Retina (tissue), 1 donor: ENCODE data around the gene SVBP.
"Not testable (repeated sequence)": the region's sequence is repeated elsewhere in the genome, so short reads cannot be mapped to it uniquely, and the experiment has no call there.

ENCODE experiments used
- DNase-seq: peaks from one replicate; pipeline ENCODE4 v3.0.0-alpha.2; 2016

Gene SVBP

GRCh38 chr1:42841010-42841409, 23.8 kb upstream of the SVBP start:
- DNase-seq, result no peak

- DNase-seq, result no peak
These were observed 21.4 kb upstream of the SVBP start for GRCh38 chr1:42838482-42839190.

GRCh38 chr1:42837709-42838108, 20.5 kb upstream of the SVBP start:
- no peak for DNase-seq

DNA sequence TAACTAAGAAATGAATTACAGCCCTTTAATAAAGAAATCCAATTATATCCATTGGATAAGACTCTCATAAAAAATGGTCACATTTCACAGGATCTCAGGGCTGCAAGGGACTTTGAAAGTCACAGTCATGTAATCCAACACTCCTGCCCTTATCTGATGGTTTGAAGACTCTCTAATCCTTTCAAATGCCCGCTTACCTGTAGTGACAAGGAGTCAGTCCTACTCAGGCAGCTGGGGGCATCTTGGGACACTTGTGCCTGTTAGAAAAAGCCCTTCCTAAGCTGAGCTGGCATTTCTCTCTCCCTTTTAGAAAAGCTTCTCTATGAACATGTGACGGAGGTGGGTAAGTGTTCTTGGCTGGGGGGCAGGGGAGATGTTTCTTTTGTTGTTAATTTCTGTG, 18.2 kb upstream of the SVBP start:
- no peak for DNase-seq

DNA sequence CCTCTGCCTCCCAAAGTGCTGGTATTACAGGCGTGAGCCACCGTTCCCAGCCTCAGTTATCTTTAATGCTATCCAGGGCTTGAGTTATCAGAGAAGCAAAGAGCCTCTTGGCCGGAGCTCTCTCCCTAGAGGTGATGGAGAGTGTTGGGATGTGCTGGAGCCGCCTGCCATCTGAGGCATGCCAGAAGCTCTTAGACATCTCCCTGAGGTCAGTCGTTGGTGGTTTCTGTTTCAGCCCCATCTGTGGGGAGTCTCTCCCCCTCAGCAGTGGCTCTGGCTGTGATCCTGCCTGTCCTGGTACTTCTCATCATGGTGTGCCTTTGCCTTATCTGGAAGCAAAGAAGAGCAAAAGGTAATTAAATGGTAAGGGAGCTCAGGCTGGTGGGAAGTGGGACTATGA, 17.6 kb upstream of the SVBP start:
- no peak for DNase-seq

GRCh38 chr1:42833981-42834380, 16.8 kb upstream of the SVBP start:
- no peak for DNase-seq

- no peak for DNase-seq
These were observed 15.5 kb upstream of the SVBP start for GRCh38 chr1:42832641-42833240.

- DNase-seq, result no peak
These were observed 14.1 kb upstream of the SVBP start for GRCh38 chr1:42831273-42831672.

DNA sequence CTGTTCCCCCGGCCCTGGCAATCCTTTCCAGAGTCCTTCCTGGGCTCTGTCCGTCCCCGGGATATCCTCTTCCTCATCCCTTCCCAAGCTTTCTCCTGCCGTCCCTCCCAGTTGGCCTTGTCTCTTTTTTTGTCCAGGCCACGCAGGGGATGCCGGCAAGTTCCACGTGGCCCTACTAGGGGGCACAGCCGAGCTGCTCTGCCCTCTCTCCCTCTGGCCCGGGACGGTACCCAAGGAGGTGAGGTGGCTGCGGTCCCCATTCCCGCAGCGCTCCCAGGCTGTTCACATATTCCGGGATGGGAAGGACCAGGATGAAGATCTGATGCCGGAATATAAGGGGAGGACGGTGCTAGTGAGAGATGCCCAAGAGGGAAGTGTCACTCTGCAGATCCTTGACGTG, 13.4 kb upstream of the SVBP start:
- DNase-seq, result no peak

- no peak for DNase-seq
These were observed 8.0 kb upstream of the SVBP start for GRCh38 chr1:42825036-42825851.

- DNase-seq, result no peak
These were observed 7.4 kb upstream of the SVBP start for GRCh38 chr1:42824481-42825035.

DNA sequence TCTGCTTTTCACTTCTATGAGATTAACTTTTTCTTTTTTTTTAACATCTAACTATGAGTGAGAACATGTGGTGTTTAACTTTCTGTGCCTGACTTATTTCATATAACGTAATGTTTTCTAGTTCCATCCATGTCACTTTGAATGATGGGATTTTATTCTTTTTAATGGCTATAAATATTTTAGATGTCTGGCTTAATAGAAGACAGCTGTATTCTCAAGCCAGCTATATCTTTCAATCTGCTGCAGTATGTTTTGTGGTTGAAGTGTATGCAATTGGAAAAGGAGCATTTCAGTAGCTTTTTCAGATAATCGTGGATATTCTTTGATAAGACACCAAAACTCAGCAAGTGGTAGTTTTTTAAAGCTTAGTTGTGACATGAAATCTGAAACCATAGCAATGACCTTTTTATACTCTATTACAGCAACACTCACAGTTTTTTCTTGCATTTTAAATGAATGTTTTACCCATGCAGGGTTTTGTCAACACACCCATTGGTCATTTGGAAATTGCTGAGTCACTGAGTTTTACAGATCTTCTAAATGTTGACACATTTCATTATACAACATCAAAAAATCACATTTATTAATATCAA, 5.7 kb upstream of the SVBP start:
- DNase-seq, result peak; percentile 24

- no peak for DNase-seq
These were observed 4.5 kb upstream of the SVBP start for GRCh38 chr1:42821690-42822089.

DNA sequence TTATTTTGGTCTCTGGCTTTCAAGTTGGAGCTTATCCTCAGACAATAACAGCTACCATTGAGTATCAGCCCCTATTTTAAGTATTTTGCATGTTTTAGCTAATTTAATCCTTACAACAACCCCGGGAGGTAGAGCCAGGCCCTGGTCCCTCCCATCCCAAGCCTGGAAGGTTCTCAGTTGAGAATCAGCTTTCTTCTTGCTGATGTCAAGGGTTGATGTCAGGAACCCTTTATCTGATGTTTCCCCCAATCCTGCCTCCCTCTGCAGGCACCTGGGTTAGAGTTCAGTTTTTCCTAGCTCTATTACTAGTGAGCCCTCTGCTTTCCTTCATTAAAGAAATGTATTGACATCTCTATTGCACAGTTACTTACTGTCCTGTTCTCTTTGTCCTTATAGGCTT, 3.6 kb upstream of the SVBP start:
- DNase-seq, result no peak

DNA sequence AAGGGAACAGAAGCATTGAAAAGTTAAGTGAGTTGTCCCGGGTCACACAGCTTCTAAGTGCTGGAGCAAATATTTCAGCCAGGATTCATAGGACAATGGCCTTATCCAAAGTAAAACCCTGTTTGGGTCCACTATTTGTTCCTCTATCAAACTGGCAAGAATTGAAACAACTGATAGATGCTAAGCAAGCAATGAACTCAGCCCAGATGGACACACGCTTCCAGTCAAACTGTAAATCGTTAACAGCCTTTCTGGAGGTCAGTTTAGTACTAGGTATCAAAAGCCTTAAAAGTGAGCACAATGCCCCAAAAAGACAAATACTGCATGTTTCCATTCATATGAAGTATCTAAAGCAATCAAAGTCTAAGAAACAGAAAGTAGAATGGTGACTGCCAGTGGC, 779 bp upstream of the SVBP start:
- no peak for DNase-seq

DNA sequence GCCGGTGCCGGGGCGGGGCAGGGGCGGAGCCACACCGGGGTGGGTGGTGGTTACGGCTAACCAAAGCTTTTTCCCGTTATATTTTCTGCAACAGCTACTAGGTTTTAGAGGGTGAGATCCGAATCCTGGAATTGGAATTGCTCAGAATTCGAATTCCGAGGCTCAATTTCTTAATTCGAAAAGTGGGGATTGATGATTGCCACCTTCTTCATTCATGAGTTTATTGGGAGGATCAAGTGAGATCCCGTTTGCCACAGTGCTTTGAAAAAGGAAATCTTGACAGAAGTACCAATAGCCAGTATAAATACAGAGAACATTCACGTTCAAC, 207 bp upstream of the SVBP start:
- DNase-seq, result no peak

GRCh38 chr1:42815941-42816584, 1.1 kb downstream of the SVBP start:
- no peak for DNase-seq

DNA sequence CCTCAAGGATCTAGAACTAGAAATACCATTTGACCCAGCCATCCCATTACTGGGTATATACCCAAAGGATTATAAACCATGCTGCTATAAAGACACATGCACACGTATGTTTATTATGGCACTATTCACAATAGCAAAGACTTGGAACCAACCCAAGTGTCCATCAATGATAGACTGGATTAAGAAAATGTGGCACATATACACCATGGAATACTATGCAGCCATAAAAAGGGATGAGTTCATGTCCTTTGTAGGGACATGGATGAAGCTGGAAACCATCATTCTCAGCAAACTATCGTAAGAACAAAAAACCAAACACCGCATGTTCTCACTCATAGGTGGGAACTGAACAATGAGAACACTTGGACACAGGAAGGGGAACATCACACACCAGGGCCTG, 2.4 kb downstream of the SVBP start:
- not testable (repeated sequence) for DNase-seq

DNA sequence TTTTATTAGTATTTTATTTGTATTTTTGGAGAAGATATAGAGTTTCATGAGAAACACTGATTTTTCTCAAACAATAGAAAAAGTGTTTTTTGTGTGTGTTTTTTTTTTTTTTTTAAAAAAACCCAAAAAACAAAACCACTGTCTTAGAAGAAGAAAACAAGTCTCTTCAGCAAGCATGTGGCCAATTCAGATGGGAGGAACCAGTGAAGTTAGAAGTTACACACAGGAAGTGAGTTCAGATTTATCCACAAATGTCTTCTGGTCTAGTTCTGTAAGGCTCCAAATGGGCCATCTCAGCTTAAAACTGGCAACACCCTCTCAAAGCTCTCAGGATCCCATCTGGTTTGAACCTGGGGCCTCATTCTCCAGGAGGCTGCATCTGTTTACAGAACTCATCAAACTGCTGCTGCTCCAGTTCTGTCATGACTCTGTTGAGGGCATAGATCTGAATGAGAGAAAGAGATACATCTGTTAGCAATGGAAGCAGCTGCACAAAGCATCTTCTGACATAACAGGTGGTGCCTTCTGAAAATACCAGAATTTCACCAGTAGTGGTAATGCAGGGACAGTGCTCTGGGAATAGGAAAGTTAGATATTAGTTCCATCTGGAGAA, 10.0 kb downstream of the SVBP start:
- peak; percentile 21 for DNase-seq

- DNase-seq, result no peak
These were observed 10.6 kb downstream of the SVBP start for GRCh38 chr1:42806593-42806992.

- DNase-seq, result no peak
These were observed 11.0 kb downstream of the SVBP start for GRCh38 chr1:42806171-42806570.

- no peak for DNase-seq
These were observed 15.2 kb downstream of the SVBP start for GRCh38 chr1:42801832-42802473.
